ENCODE results near the gene UTS2.

- TF ChIP-seq CTCF (IDR thresholded peaks at IDR 0.05; ENCODE audit: low read depth, low read length) (no peak), EZH2phosphoT487 (IDR thresholded peaks at IDR 0.05; ENCODE audit: low read depth) (no peak)
Observed at GRCh38 chr1:7850786-7851185, 2.1 kb downstream of the UTS2 start.

All from OCI-LY3 (cell line).